ENCODE data around the gene INSC. TPM values are rescaled to one million over a fixed set of nuclear protein-coding genes. Genes with fewer than 3 reads are reported as not detected.
A peak's percentile ranks its signal among the peaks of the same experiment; 100 is the strongest.

Gene INSC
- total and polyA plus RNA-seq, 9 of the 15 experiments (the other 6 are each of a cell fraction or from before 2014, with no cell fraction given) = not detected

- no peak overlapping the region for H2AFZ ChIP-seq (ENCODE audit: low read depth, low read length)
- H3K79me2 ChIP-seq (ENCODE audit: control insufficient read depth, insufficient read depth, low read length) = no peaks in the 10 kb centered on the region
- no peak overlapping the region for H3K4me3 ChIP-seq
- no TSS peak for BruUV-seq (replicated peaks)
- peaks cover 0 to 8% of the 10 kb centered on the region in 2 experiments; a peak in 1 of 5 replicates for H3K27me3 ChIP-seq (ENCODE audit: control insufficient read depth in 2 of 2, insufficient read depth in 2 of 2, low read length in 2 of 2)
- no peak overlapping the region for H3K4me2 ChIP-seq (ENCODE audit: insufficient read depth, low read length)
- FAIRE-seq (no peak), DNase-seq (ENCODE audit: extremely low read depth in 1 of 4, low spot score in 3 of 4) (no peak), ATAC-seq (no peak)
- no peaks in the 10 kb centered on the region for H3K9me3 ChIP-seq (replicated peaks; ENCODE audit: control insufficient read depth, insufficient read depth, low read depth, low read length)
- POLR2A ChIA-PET = no interaction called here
- no peaks in the 10 kb centered on the region for H3K4me1 ChIP-seq (replicated peaks in 1 of 2; ENCODE audit: control insufficient read depth in 2 of 2, insufficient read depth in 2 of 2, low read length in 2 of 2)
- H4K20me1 ChIP-seq (replicated peaks; ENCODE audit: control insufficient read depth, insufficient read depth, low read length) = no peaks in the 10 kb centered on the region
- in situ Hi-C loops (cut with MboI) (no loop called here), intact Hi-C loops (cut with micrococcal nuclease) (no loop called here)
- CTCF ChIA-PET (ENCODE audit: low intra/inter-chr PET ratio) = no interaction called here
- H3K9me1 ChIP-seq (ENCODE audit: control insufficient read depth, insufficient read depth, low read length) = no peaks in the 10 kb centered on the region
- TF ChIP-seq ZNF512 (tag; IDR thresholded peaks at IDR 0.05) = no peak
- no peak for TF ChIP-seq STAT5A (IDR thresholded peaks at IDR 0.05; ENCODE audit: borderline replicate concordance, low read length)
- no peak for TF ChIP-seq FOXP4 (CRISPR knock-in tag; IDR thresholded peaks at IDR 0.05; ENCODE audit: borderline replicate concordance)
- TF ChIP-seq ZNF316 (IDR thresholded peaks at IDR 0.05) = peak; percentile 23; the same call in 1 of the 2 replicates
- no peak overlapping the region for H3K27ac ChIP-seq (ENCODE audit: extremely low read depth, low read depth, low read length)
- H3K36me3 ChIP-seq (ENCODE audit: control insufficient read depth, insufficient read depth, low read length) = no peaks in the 10 kb centered on the region
- WGBS (ENCODE audit: insufficient coverage, low coverage, missing lambda C conversion rate) = 0% methylated on average over 3 of the region's 3 CpGs
- no peak overlapping the region for H3K9ac ChIP-seq (ENCODE audit: insufficient read depth in 1 of 2, low read depth in 2 of 2, low read length in 2 of 2)
Measured at GRCh38 chr11:15234796-15235195, 120.1 kb downstream of the INSC start.
